HepG2 (cell line): ENCODE results near the gene IQCE. TPM values are rescaled to one million over a fixed set of nuclear protein-coding genes. Genes with fewer than 3 reads are reported as not detected.

Experiments used
- ARID5B ChIP-seq: IDR thresholded peaks from 2 replicates; pipeline ENCODE4 v1.4.0; 2020; ENCODE audit warnings: mild to moderate bottlenecking, missing genetic modification reagents
- BCL6 ChIP-seq: IDR thresholded peaks from 2 replicates; pipeline ENCODE4 v1.6.1; 2016; ENCODE audit warnings: missing genetic modification reagents, missing compliant biosample characterization
- ELK4 ChIP-seq: sonication (generic); formaldehyde crosslinking; IDR thresholded peaks from 2 replicates; pipeline ENCODE4 v1.9.0; 2021; ENCODE audit warnings: missing genetic modification reagents, borderline replicate concordance
- GABPB1 ChIP-seq: IDR thresholded peaks from 2 replicates; pipeline ENCODE4 v1.6.1; 2016; ENCODE audit warnings: mild to moderate bottlenecking, missing genetic modification reagents, moderate library complexity, missing compliant biosample characterization
- GATAD2A ChIP-seq: IDR thresholded peaks from 2 replicates; pipeline ENCODE4 v1.6.1; 2016
- HCFC1 ChIP-seq: fragments of 150-350 bp; IDR thresholded peaks from 2 replicates; pipeline ENCODE4 v1.6.1; 2014; ENCODE audit warnings: low read depth, low read length
- KLF15 ChIP-seq: sonication (generic); formaldehyde crosslinking; IDR thresholded peaks from 2 replicates; pipeline ENCODE4 v1.8.1; 2023; ENCODE audit warnings: borderline replicate concordance, mild to moderate bottlenecking, inconsistent platforms, missing genetic modification reagents, mixed read lengths
- MEF2D ChIP-seq: sonication (generic); formaldehyde crosslinking; IDR thresholded peaks from 2 replicates; pipeline ENCODE4 v1.5.1; 2020; ENCODE audit warnings: mild to moderate bottlenecking, missing genetic modification reagents
- NFE2L1 ChIP-seq: sonication (generic); formaldehyde crosslinking; IDR thresholded peaks from 2 replicates; pipeline ENCODE4 v1.4.0; 2020; ENCODE audit warnings: missing genetic modification reagents, mild to moderate bottlenecking, borderline replicate concordance
- NFKB2 ChIP-seq: sonication (generic); formaldehyde crosslinking; IDR thresholded peaks from 2 replicates; pipeline ENCODE4 v1.4.0; 2020; ENCODE audit warnings: missing genetic modification reagents, borderline replicate concordance
- NR1H2 ChIP-seq: sonication (generic); formaldehyde crosslinking; IDR thresholded peaks from 2 replicates; pipeline ENCODE4 v1.8.1; 2022; ENCODE audit warnings: low read depth, missing genetic modification reagents, borderline replicate concordance
- POLR2AphosphoS2 ChIP-seq: IDR thresholded peaks from 2 replicates; pipeline ENCODE4 v1.6.1; 2011; ENCODE audit warnings: low read depth, low read length, improper control_type of control experiment
- ZFP36L2 ChIP-seq: sonication (generic); formaldehyde crosslinking; IDR thresholded peaks from 2 replicates; pipeline ENCODE4 v1.4.0; 2020; ENCODE audit warnings: missing genetic modification reagents
- ZNF138 ChIP-seq: sonication (generic); formaldehyde crosslinking; IDR thresholded peaks from 2 replicates; pipeline ENCODE4 v1.5.0; 2020; ENCODE audit warnings: mild to moderate bottlenecking, low read depth, missing genetic modification reagents
- ZNF317 ChIP-seq: sonication (generic); formaldehyde crosslinking; IDR thresholded peaks from 2 replicates; pipeline ENCODE4 v1.5.0; 2020; ENCODE audit warnings: mild to moderate bottlenecking, missing genetic modification reagents
- ZNF430 ChIP-seq: sonication (generic); formaldehyde crosslinking; IDR thresholded peaks from 2 replicates; pipeline ENCODE4 v1.9.0; 2021; ENCODE audit warnings: mild to moderate bottlenecking, missing genetic modification reagents
- ZNF674 ChIP-seq: sonication (generic); formaldehyde crosslinking; IDR thresholded peaks from 2 replicates; pipeline ENCODE4 v1.5.0; 2020; ENCODE audit warnings: low read depth, mild to moderate bottlenecking, missing genetic modification reagents
- polyA plus RNA-seq, 8 experiments: library from polyadenylated mRNA; depleted of rRNA in 3 of 8; stranded (reverse) in 7 of 8; unstranded in 1 of 8; fragments of >200 nt; fragmentation: Illumina TruSeq in 4 of 8; extraction: Trizol in 4 of 8; gene quantifications; 2 replicates each; pipeline versions ENCODE4 v1.2.1 to v1.2.3, GENCODE V29; 2011 to 2016; ENCODE audit warnings: low read depth in 4 of 8, missing spikeins in 1 of 8, mixed read lengths in 1 of 8; ENCODE audit not compliant: insufficient read depth in 1 of 8
- total RNA-seq, 5 experiments: library from RNA; depleted of rRNA; stranded (reverse); fragments of >200 nt; fragmentation: Illumina TruSeq; extraction: Trizol; gene quantifications; 2 replicates each; pipeline ENCODE4 v1.2.3, GENCODE V29; 2016; ENCODE audit warnings: low read depth in 1 of 5
- TF ChIP-seq, protein P1 (sequence below): sonication (generic); formaldehyde crosslinking; IDR thresholded peaks from 2 replicates; pipeline ENCODE4 v1.4.0; 2020; ENCODE audit warnings: mild to moderate bottlenecking, missing genetic modification reagents
- TF ChIP-seq, protein P2 (sequence below): sonication (generic); formaldehyde crosslinking; IDR thresholded peaks from 2 replicates; pipeline ENCODE4 v1.4.0; 2020; ENCODE audit warnings: missing genetic modification reagents

Gene IQCE
- total and polyA plus RNA-seq, 2 of the 13 experiments (the other 11 are each of a cell fraction or from before 2014, with no cell fraction given) = 1.5 to 2.5 TPM

- TF ChIP-seq NFKB2 (CRISPR knock-in tag) (peak; percentile 17; the same call in 1 of the 2 replicates), ARID5B (CRISPR knock-in tag) (peak; percentile 71), NFE2L1 (CRISPR knock-in tag) (no peak), BCL6 (peak; percentile 43; the same call in 1 of the 2 replicates), ELK4 (no peak), HCFC1 (no peak), NR1H2 (no peak), GATAD2A (CRISPR knock-in tag) (peak; percentile 73), MEF2D (CRISPR knock-in tag) (no peak), ZNF138 (CRISPR knock-in tag) (no peak), ZNF317 (CRISPR knock-in tag) (no peak), ZFP36L2 (CRISPR knock-in tag) (0 out of 2 replicates have a peak, but pooled peaks have one; percentile 38), GABPB1 (CRISPR knock-in tag) (peak; percentile 59; the same call in 1 of the 2 replicates), POLR2AphosphoS2 (no peak; the same call in 1 of the 2 replicates), KLF15 (CRISPR knock-in tag) (no peak), ZNF674 (CRISPR knock-in tag) (no peak), ZNF430 (CRISPR knock-in tag) (no peak)
- TF ChIP-seq, protein P1, sequence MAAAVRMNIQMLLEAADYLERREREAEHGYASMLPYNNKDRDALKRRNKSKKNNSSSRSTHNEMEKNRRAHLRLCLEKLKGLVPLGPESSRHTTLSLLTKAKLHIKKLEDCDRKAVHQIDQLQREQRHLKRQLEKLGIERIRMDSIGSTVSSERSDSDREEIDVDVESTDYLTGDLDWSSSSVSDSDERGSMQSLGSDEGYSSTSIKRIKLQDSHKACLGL (CRISPR knock-in tag) = peak; percentile 41; the same call in 1 of the 2 replicates
- TF ChIP-seq, protein P2, sequence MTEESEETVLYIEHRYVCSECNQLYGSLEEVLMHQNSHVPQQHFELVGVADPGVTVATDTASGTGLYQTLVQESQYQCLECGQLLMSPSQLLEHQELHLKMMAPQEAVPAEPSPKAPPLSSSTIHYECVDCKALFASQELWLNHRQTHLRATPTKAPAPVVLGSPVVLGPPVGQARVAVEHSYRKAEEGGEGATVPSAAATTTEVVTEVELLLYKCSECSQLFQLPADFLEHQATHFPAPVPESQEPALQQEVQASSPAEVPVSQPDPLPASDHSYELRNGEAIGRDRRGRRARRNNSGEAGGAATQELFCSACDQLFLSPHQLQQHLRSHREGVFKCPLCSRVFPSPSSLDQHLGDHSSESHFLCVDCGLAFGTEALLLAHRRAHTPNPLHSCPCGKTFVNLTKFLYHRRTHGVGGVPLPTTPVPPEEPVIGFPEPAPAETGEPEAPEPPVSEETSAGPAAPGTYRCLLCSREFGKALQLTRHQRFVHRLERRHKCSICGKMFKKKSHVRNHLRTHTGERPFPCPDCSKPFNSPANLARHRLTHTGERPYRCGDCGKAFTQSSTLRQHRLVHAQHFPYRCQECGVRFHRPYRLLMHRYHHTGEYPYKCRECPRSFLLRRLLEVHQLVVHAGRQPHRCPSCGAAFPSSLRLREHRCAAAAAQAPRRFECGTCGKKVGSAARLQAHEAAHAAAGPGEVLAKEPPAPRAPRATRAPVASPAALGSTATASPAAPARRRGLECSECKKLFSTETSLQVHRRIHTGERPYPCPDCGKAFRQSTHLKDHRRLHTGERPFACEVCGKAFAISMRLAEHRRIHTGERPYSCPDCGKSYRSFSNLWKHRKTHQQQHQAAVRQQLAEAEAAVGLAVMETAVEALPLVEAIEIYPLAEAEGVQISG (CRISPR knock-in tag) = peak; percentile 14; the same call in 1 of the 2 replicates
These were observed 78.9 kb downstream of the IQCE start (continued) for GRCh38 chr7:2637505-2638223.
